ENCODE measurements around the gene RNASE13. TPM values are rescaled to one million over a fixed set of nuclear protein-coding genes. Genes with fewer than 3 reads are reported as not detected.

Gene RNASE13
- total RNA-seq, 1 donor from 2014 or later: not detected

DNA sequence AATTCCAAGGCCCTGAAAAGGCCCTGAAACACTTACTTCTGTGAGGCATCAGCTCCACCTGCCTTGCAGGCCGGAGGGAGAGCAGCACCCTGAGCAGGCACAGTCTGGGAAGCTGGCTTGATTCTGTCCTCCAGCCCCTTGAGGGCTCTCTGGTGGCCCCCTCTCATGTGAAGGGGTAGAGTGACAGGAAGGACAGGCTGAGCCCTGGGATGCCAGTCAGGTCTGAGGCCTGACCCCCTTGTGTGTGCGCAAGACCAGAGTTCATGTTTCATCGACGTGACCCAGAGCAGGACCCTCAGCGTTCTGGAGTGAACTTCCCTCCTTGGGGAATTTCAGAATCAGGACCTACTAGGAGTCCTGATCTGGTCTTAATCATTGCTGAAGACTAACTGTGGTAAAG is 24.3 kb upstream of the RNASE13 start:
- DNase-seq (no peak), ATAC-seq (ENCODE audit: low read depth) (no peak)
- TF ChIP-seq, protein P1, sequence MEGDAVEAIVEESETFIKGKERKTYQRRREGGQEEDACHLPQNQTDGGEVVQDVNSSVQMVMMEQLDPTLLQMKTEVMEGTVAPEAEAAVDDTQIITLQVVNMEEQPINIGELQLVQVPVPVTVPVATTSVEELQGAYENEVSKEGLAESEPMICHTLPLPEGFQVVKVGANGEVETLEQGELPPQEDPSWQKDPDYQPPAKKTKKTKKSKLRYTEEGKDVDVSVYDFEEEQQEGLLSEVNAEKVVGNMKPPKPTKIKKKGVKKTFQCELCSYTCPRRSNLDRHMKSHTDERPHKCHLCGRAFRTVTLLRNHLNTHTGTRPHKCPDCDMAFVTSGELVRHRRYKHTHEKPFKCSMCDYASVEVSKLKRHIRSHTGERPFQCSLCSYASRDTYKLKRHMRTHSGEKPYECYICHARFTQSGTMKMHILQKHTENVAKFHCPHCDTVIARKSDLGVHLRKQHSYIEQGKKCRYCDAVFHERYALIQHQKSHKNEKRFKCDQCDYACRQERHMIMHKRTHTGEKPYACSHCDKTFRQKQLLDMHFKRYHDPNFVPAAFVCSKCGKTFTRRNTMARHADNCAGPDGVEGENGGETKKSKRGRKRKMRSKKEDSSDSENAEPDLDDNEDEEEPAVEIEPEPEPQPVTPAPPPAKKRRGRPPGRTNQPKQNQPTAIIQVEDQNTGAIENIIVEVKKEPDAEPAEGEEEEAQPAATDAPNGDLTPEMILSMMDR (IDR thresholded peaks at IDR 0.05): no peak
- no peak overlapping the region for H3K4me3 Mint-ChIP-seq
- H3K4me1 Mint-ChIP-seq: no peaks in the 10 kb centered on the region
- POLR2A ChIA-PET: no interaction called here
- no peaks in the 10 kb centered on the region for H3K9me3 Mint-ChIP-seq
- no peak overlapping the region for H3K27ac Mint-ChIP-seq
- intact Hi-C loops (cut with micrococcal nuclease): no loop called here
- CTCF ChIA-PET: no interaction called here
- H3K27me3 Mint-ChIP-seq: peaks cover 23% of the 10 kb centered on the region
- no peaks in the 10 kb centered on the region for H3K36me3 Mint-ChIP-seq (ENCODE audit: low read depth)

GRCh38 chr14:21057803-21058675 is 23.4 kb upstream of the RNASE13 start, which contains the start of gene RNASE8:
Gene RNASE8 (plus strand): TSS chr14:21057822. CDS start chr14:21057893, 71 bp downstream.
- intact Hi-C loops (cut with micrococcal nuclease): no loop called here
- TF ChIP-seq, protein P1 (IDR thresholded peaks at IDR 0.05): no peak
- DNase-seq: no peak
- Mint-ChIP-seq H3K4me1 (no peaks in the 10 kb centered on the region), H3K27me3 (peaks cover 17% of the 10 kb centered on the region), H3K27ac (no peak within 1 kb of the TSS), H3K9me3 (no peaks in the 10 kb centered on the region), H3K4me3 (no peak within 1 kb of the TSS), H3K36me3 (ENCODE audit: low read depth) (no peaks in the 10 kb centered on the region)
- no peak for ATAC-seq (ENCODE audit: low read depth)
- POLR2A ChIA-PET: no interaction called here
- CTCF ChIA-PET: no interaction called here

GRCh38 chr14:21056520-21057163 is 22.0 kb upstream of the RNASE13 start:
- intact Hi-C loops (cut with micrococcal nuclease): no loop called here
- DNase-seq (no peak), ATAC-seq (ENCODE audit: low read depth) (no peak)
- ChIA-PET CTCF (interaction anchor here (1.4 kb wide), 1 partner anchor 12 kb away, joined by 4 read pairs; no protein-coding TSS in a partner anchor), POLR2A (no interaction called here)
- no peaks in the 10 kb centered on the region for H3K4me1 Mint-ChIP-seq
- TF ChIP-seq, protein P1 (IDR thresholded peaks at IDR 0.05): no peak
- no peaks in the 10 kb centered on the region for H3K36me3 Mint-ChIP-seq (ENCODE audit: low read depth)
- no peak overlapping the region for H3K27ac Mint-ChIP-seq
- H3K9me3 Mint-ChIP-seq: no peaks in the 10 kb centered on the region
- H3K4me3 Mint-ChIP-seq: no peak overlapping the region
- peaks cover 10% of the 10 kb centered on the region for H3K27me3 Mint-ChIP-seq

DNA sequence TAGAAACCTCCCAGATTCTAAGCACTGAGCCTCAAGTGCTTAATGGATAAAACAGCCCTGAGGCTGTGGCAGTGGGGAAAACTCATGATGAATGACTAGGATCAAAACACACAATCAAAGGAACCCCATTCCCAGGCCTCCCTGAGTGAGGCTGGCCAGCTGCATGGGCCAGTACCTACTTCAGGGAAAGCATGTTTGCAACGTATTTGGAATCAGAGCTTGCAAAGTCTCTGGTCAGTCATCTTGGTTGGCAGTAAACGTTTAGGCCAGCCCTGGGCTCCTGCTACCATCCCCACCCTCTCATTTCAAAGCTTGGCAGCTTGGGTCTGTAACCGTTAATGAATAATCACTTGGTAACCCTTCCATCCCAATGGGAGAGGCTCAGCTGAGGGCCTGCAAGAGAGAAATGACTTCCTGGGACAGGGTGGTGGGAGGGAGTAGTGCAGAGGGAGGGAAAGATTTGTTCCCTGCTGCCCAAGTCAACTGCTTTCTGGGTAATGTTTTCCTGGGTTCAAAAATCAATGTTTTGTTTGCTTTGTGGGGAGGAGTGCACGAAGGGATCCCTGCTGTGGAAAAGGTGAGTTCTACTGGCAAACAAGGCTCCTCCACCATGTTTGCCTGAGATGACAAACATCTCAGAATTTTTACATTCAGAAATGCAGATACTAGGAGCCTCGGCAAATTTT is 21.0 kb upstream of the RNASE13 start:
- H3K9me3 Mint-ChIP-seq: no peaks in the 10 kb centered on the region
- intact Hi-C loops (cut with micrococcal nuclease): no loop called here
- no peak overlapping the region for H3K27ac Mint-ChIP-seq
- TF ChIP-seq, protein P1 (IDR thresholded peaks at IDR 0.05): no peak
- ATAC-seq (ENCODE audit: low read depth) (no peak), DNase-seq (no peak)
- CTCF ChIA-PET: no interaction called here
- no peak overlapping the region for H3K4me3 Mint-ChIP-seq
- no peaks in the 10 kb centered on the region for H3K4me1 Mint-ChIP-seq
- no peaks in the 10 kb centered on the region for H3K36me3 Mint-ChIP-seq (ENCODE audit: low read depth)
- POLR2A ChIA-PET: no interaction called here
- H3K27me3 Mint-ChIP-seq: peaks cover 3% of the 10 kb centered on the region

DNA sequence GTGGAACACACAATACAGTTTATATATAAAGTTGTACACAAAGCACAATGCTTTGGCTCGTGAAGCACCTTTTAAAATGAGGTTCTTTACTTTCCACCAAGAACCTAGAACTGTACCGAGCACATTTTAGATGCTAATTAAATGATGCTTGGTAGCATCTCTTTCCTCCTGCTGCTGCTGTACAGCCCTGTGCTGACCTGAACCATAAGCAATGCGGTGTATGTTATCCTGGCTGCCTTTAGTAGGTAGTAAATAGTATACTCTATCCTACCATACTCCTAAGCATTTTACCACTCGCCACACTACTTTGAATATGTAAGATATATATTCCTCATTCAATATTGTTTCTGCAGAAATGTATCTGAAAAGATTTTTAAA is 20.1 kb upstream of the RNASE13 start:
- CTCF ChIA-PET: no interaction called here
- DNase-seq (no peak), ATAC-seq (ENCODE audit: low read depth) (no peak)
- no peaks in the 10 kb centered on the region for H3K9me3 Mint-ChIP-seq
- intact Hi-C loops (cut with micrococcal nuclease): no loop called here
- H3K36me3 Mint-ChIP-seq (ENCODE audit: low read depth): no peaks in the 10 kb centered on the region
- no peak overlapping the region for H3K27ac Mint-ChIP-seq
- no peaks in the 10 kb centered on the region for H3K27me3 Mint-ChIP-seq
- POLR2A ChIA-PET: no interaction called here
- TF ChIP-seq, protein P1 (IDR thresholded peaks at IDR 0.05): no peak
- no peaks in the 10 kb centered on the region for H3K4me1 Mint-ChIP-seq
- H3K4me3 Mint-ChIP-seq: no peak overlapping the region

Data from activated B cell treated with CpG ODN at 0.5 μM for 24 hours (primary cell).